H1 (cell line): ENCODE data around the gene PNLIP. TPM values are rescaled to one million over a fixed set of nuclear protein-coding genes. Genes with fewer than 3 reads are reported as not detected.

Experiments used
- CTCF ChIA-PET: fragments of 300-600 bp; sonication (Branson Sonifier 250); formaldehyde crosslinking; loops from one replicate; lab custom pipeline; 2021; ENCODE audit not compliant: partially characterized antibody; lab: Charles Lee
- POLR2A ChIA-PET: fragments of 300-600 bp; sonication (Branson Sonifier 250); formaldehyde crosslinking; loops from one replicate; lab custom pipeline; 2021; ENCODE audit warnings: inconsistent platforms; ENCODE audit not compliant: partially characterized antibody; lab: Charles Lee
- DNase-seq, 2 experiments: peaks; one replicate each; pipeline versions ENCODE4 v3.0.0 to v3.0.0-alpha.2; 2010 to 2022; ENCODE audit warnings: low spot score in 2 of 2, low read depth in 1 of 2, mixed read lengths in 1 of 2
- FAIRE-seq: peaks from 2 replicates; lab custom pipeline; 2011; peaks lifted over from hg19 to GRCh38; lab: Jason Lieb, UNC
- H2AFZ ChIP-seq: 2 replicates; pipeline ENCODE4 v1.8.1; 2012; ENCODE audit warnings: low read length, inconsistent platforms
- H2AK5ac ChIP-seq: 2 replicates; pipeline ENCODE4 v1.6.1; 2013; ENCODE audit warnings: low read depth, low read length
- H2BK120ac ChIP-seq: replicated peaks from 2 replicates; pipeline ENCODE3; 2013; ENCODE audit warnings: low read depth, low read length, inconsistent platforms
- H2BK12ac ChIP-seq: 2 replicates; pipeline ENCODE4 v1.6.1; 2013; ENCODE audit warnings: low read depth, low read length
- H2BK15ac ChIP-seq: 2 replicates; pipeline ENCODE4 v1.6.1; 2013; ENCODE audit warnings: low read length
- H2BK20ac ChIP-seq: 2 replicates; pipeline ENCODE4 v1.6.1; 2013; ENCODE audit warnings: low read length
- H2BK5ac ChIP-seq: 2 replicates; pipeline ENCODE4 v1.6.1; 2013; ENCODE audit warnings: low read depth, low read length
- H3K14ac ChIP-seq: 2 replicates; pipeline ENCODE4 v1.6.1; 2013; ENCODE audit warnings: inconsistent platforms; ENCODE audit not compliant: insufficient read length
- H3K18ac ChIP-seq: 2 replicates; pipeline ENCODE4 v1.6.1; 2013; ENCODE audit warnings: low read length; ENCODE audit errors: extremely low read depth
- H3K23ac ChIP-seq: 2 replicates; pipeline ENCODE4 v1.6.1; 2013; ENCODE audit warnings: inconsistent platforms; ENCODE audit not compliant: insufficient read length
- H3K23me2 ChIP-seq: 2 replicates; pipeline ENCODE4 v1.6.1; 2013; ENCODE audit warnings: low read depth, low read length
- H3K27ac ChIP-seq: 2 replicates; pipeline ENCODE4 v1.6.1; 2011; ENCODE audit warnings: low read depth, low read length, inconsistent platforms
- H3K27me3 ChIP-seq, 4 experiments: replicated peaks in 1 of 4; 1 replicate in 1 of 4; 2 replicates in 3 of 4; pipeline versions ENCODE4 v1.6.1 to v1.8.1; 2011 to 2013; ENCODE audit warnings: low read length in 3 of 4, mild to moderate bottlenecking in 3 of 4, inconsistent platforms in 2 of 4, mixed read lengths in 2 of 4, moderate library complexity in 1 of 4; ENCODE audit not compliant: control insufficient read depth in 3 of 4, insufficient read depth in 3 of 4; ENCODE audit errors: extremely low read depth in 1 of 4
- H3K36me3 ChIP-seq, 4 experiments: 2 replicates each; pipeline versions ENCODE4 v1.6.1 to v1.8.1; 2011 to 2013; ENCODE audit warnings: mild to moderate bottlenecking in 4 of 4, low read length in 3 of 4, moderate library complexity in 2 of 4, control low read depth in 1 of 4, inconsistent platforms in 1 of 4; ENCODE audit not compliant: insufficient read depth in 4 of 4, control insufficient read depth in 2 of 4
- H3K4ac ChIP-seq: replicated peaks from 2 replicates; pipeline ENCODE3; 2013; ENCODE audit warnings: low read length, low read depth, mixed read lengths, inconsistent platforms; ENCODE audit not compliant: insufficient read length
- H3K4me1 ChIP-seq, 4 experiments: replicated peaks in 1 of 4; 1 replicate in 1 of 4; 2 replicates in 3 of 4; pipeline versions ENCODE4 v1.6.1 to v1.8.1; 2011 to 2013; ENCODE audit warnings: low read length in 3 of 4, inconsistent platforms in 2 of 4, mixed read lengths in 1 of 4; ENCODE audit not compliant: insufficient read depth in 4 of 4, control insufficient read depth in 3 of 4
- H3K4me2 ChIP-seq, 2 experiments: 2 replicates each; pipeline versions ENCODE4 v1.6.1 to v1.8.1; 2011 to 2013; ENCODE audit warnings: low read depth in 2 of 2, low read length in 2 of 2, control low read depth in 1 of 2, inconsistent platforms in 1 of 2, mild to moderate bottlenecking in 1 of 2; ENCODE audit not compliant: insufficient read depth in 1 of 2
- H3K4me3 ChIP-seq, 4 experiments: fragments of 200-600, 300-600 bp in 1 of 4; sonication (generic), shearing (Covaris generic), sonication (Bioruptor Twin) in 1 of 4; 2 replicates each; pipeline versions ENCODE4 v1.5.1 to v1.8.1; 2011 to 2016; ENCODE audit warnings: low read length in 4 of 4, low read depth in 3 of 4, control low read depth in 2 of 4, inconsistent platforms in 2 of 4, mild to moderate bottlenecking in 2 of 4, mixed read lengths in 1 of 4, moderate library complexity in 1 of 4; ENCODE audit not compliant: insufficient read depth in 2 of 4; ENCODE audit errors: extremely low read depth in 1 of 4
- H3K56ac ChIP-seq: replicated peaks from 2 replicates; pipeline ENCODE3; 2013; ENCODE audit warnings: low read depth, mild to moderate bottlenecking, mixed read lengths, low read length, inconsistent platforms; ENCODE audit not compliant: insufficient read length
- H3K79me1 ChIP-seq: 2 replicates; pipeline ENCODE4 v1.6.1; 2013; ENCODE audit warnings: low read depth, low read length, control low read depth
- H3K79me2 ChIP-seq, 2 experiments: 2 replicates each; pipeline versions ENCODE4 v1.6.1 to v1.8.1; 2012 to 2013; ENCODE audit warnings: low read length in 2 of 2, mild to moderate bottlenecking in 2 of 2, inconsistent platforms in 1 of 2; ENCODE audit not compliant: insufficient read depth in 2 of 2, control insufficient read depth in 1 of 2
- H3K9ac ChIP-seq, 4 experiments: replicated peaks in 1 of 4; 1 replicate in 1 of 4; 2 replicates in 3 of 4; pipeline versions ENCODE4 v1.6.1 to v1.8.1; 2011 to 2013; ENCODE audit warnings: low read depth in 3 of 4, low read length in 3 of 4, control low read depth in 2 of 4, mild to moderate bottlenecking in 2 of 4, moderate library complexity in 2 of 4, inconsistent platforms in 1 of 4; ENCODE audit errors: extremely low read depth in 1 of 4
- H3K9me3 ChIP-seq, 2 experiments: 2 replicates each; pipeline versions ENCODE4 v1.6.1 to v1.8.1; 2012 to 2013; ENCODE audit warnings: mild to moderate bottlenecking in 2 of 2, moderate library complexity in 2 of 2, control low read depth in 1 of 2, inconsistent platforms in 1 of 2, low read depth in 1 of 2, low read length in 1 of 2, mixed read lengths in 1 of 2; ENCODE audit not compliant: insufficient read depth in 2 of 2
- H4K20me1 ChIP-seq, 2 experiments: replicated peaks in 1 of 2; 2 replicates each; pipeline versions ENCODE3 to v1.8.1; 2011 to 2013; ENCODE audit warnings: inconsistent platforms in 2 of 2, low read length in 2 of 2, mild to moderate bottlenecking in 1 of 2; ENCODE audit not compliant: insufficient read depth in 2 of 2, control insufficient read depth in 1 of 2
- H4K5ac ChIP-seq: 2 replicates; pipeline ENCODE4 v1.6.1; 2013; ENCODE audit warnings: low read length, low read depth, mixed read lengths, inconsistent platforms; ENCODE audit not compliant: insufficient read length
- H4K8ac ChIP-seq: 2 replicates; pipeline ENCODE4 v1.8.0; 2013; ENCODE audit warnings: mild to moderate bottlenecking, moderate library complexity, low read length, inconsistent platforms; ENCODE audit not compliant: insufficient read depth; ENCODE audit errors: extremely low read depth
- H4K91ac ChIP-seq: replicated peaks from 2 replicates; pipeline ENCODE3; 2013; ENCODE audit warnings: low read length, mixed read lengths, inconsistent platforms; ENCODE audit not compliant: insufficient read length
- ATF2 ChIP-seq: IDR thresholded peaks from 2 replicates; pipeline ENCODE4 v1.6.1; 2012; ENCODE audit warnings: low read length, inconsistent platforms
- ATF3 ChIP-seq: IDR thresholded peaks from 2 replicates; pipeline ENCODE4 v1.6.1; 2011; ENCODE audit warnings: low read depth, mild to moderate bottlenecking, low read length; ENCODE audit not compliant: insufficient read depth
- BCL11A ChIP-seq, 2 experiments: IDR thresholded peaks; one replicate each; pipeline ENCODE4 v1.6.1; 2011; ENCODE audit warnings: low read depth in 2 of 2, low read length in 2 of 2, mild to moderate bottlenecking in 2 of 2
- JUN ChIP-seq: IDR thresholded peaks from 2 replicates; pipeline ENCODE4 v1.6.1; 2011; ENCODE audit warnings: low read depth, mild to moderate bottlenecking, improper control_type of control experiment, low read length
- KDM1A ChIP-seq: fragments of 200-600, 300-600 bp; sonication (generic); IDR thresholded peaks from 2 replicates; pipeline ENCODE4 v1.7.1; 2016; ENCODE audit warnings: mild to moderate bottlenecking, low read length, borderline replicate concordance
- PHF8 ChIP-seq: fragments of 200-600 bp; sonication (generic); conservative IDR thresholded peaks from 2 replicates; pipeline ENCODE4 v1.7.1; 2012; ENCODE audit warnings: low read depth, mild to moderate bottlenecking, inconsistent platforms, low read length, moderate library complexity
- SAP30 ChIP-seq: fragments of 300-600 bp; sonication (generic); IDR thresholded peaks from 2 replicates; pipeline ENCODE4 v1.7.1; 2012; ENCODE audit warnings: low read length, moderate library complexity, mild to moderate bottlenecking, inconsistent platforms; ENCODE audit not compliant: insufficient read depth, insufficient replicate concordance
- SIX5 ChIP-seq: IDR thresholded peaks from 2 replicates; pipeline ENCODE4 v1.6.1; 2011; ENCODE audit warnings: mild to moderate bottlenecking, low read depth, low read length
- TCF12 ChIP-seq: IDR thresholded peaks from 2 replicates; pipeline ENCODE4 v1.6.1; 2011; ENCODE audit warnings: low read depth, mild to moderate bottlenecking, low read length
- WGBS, 2 experiments: shearing (Covaris generic) in 1 of 2; methylation state at CpG; one replicate each; pipeline versions ENCODE4 v1.1.6 to v1.1.7; 2013 to 2015; ENCODE audit warnings: low lambda C conversion rate in 2 of 2, mixed read lengths in 2 of 2, inconsistent platforms in 1 of 2, low coverage in 1 of 2, missing lambda C conversion rate in 1 of 2; ENCODE audit not compliant: insufficient replicate concordance in 2 of 2, insufficient coverage in 1 of 2, insufficient read length in 1 of 2; ENCODE audit errors: extremely low coverage in 1 of 2, missing lambda C conversion rate in 1 of 2; 5-methylcytosine and 5-hydroxymethylcytosine counted together
- polyA plus RNA-seq, 7 experiments: library from polyadenylated mRNA; depleted of rRNA in 3 of 7; stranded (reverse) in 5 of 7; unstranded in 2 of 7; fragments of >200 nt in 5 of 7; fragments of 200-250 nt in 2 of 7; gene quantifications; 1 replicate in 5 of 7; 2 replicates in 1 of 7; 4 replicates in 1 of 7; pipeline versions ENCODE4 v1.2.1 to v1.2.3, GENCODE V29; 2011 to 2013; ENCODE audit warnings: missing spikeins in 2 of 7, mixed read lengths in 2 of 7
- total RNA-seq: library from RNA; stranded (reverse); fragmentation: NEBNext Ultra II Directional; extraction: Animal tissue kit (Norgen Biotek cat#: 25700); gene quantifications from 2 replicates; pipeline ENCODE4 v1.2.1, GENCODE V29; 2021

Gene PNLIP
- total and polyA plus RNA-seq, 2 of the 8 experiments (the other 6 are each of a cell fraction or from before 2014, with no cell fraction given): not detected

GRCh38 chr10:116590590-116591444 is 45.1 kb downstream of the PNLIP start, which contains the start of gene PNLIPRP1:
Gene PNLIPRP1 (plus strand): TSS chr10:116590959. CDS start chr10:116591130, 171 bp downstream.
- 92% methylated on average over 9 of the region's 9 CpGs; no CpG with 5 or more reads in 1 of the 2 experiments for WGBS, 2 experiments
- H3K23me2 ChIP-seq: no peaks in the 10 kb centered on the region
- no peak within 1 kb of the TSS for H4K5ac ChIP-seq
- CTCF ChIA-PET: interaction anchor here (0.6 to 1.0 kb wide), 4 partner anchors 37 to 196 kb away, joined by 3 read pairs; no protein-coding TSS in a partner anchor
- no peak within 1 kb of the TSS for H3K18ac ChIP-seq
- no peaks in the 10 kb centered on the region for H3K4me1 ChIP-seq
- H2AFZ ChIP-seq: no peak within 1 kb of the TSS
- no peak within 1 kb of the TSS for H3K14ac ChIP-seq
- no peaks in the 10 kb centered on the region for H3K79me1 ChIP-seq
- DNase-seq (no peak), FAIRE-seq (no peak)
- H3K4ac ChIP-seq: no peak within 1 kb of the TSS
- no peak within 1 kb of the TSS for H2BK120ac ChIP-seq
- no peak within 1 kb of the TSS for H2BK20ac ChIP-seq
- no peaks in the 10 kb centered on the region for H4K20me1 ChIP-seq
- no peaks in the 10 kb centered on the region for H3K27me3 ChIP-seq
- POLR2A ChIA-PET: no interaction called here
- no peak within 1 kb of the TSS for H3K4me2 ChIP-seq
- no peak within 1 kb of the TSS for H3K56ac ChIP-seq
- H2BK12ac ChIP-seq: no peak within 1 kb of the TSS
- no peak within 1 kb of the TSS for H3K4me3 ChIP-seq
- H3K23ac ChIP-seq: no peak within 1 kb of the TSS
- no peak within 1 kb of the TSS for H2BK5ac ChIP-seq
- H2AK5ac ChIP-seq: no peak within 1 kb of the TSS
- H2BK15ac ChIP-seq: no peak within 1 kb of the TSS
- H3K9ac ChIP-seq: no peak within 1 kb of the TSS
- H4K91ac ChIP-seq: no peak within 1 kb of the TSS
- no peaks in the 10 kb centered on the region for H3K36me3 ChIP-seq
- no peak within 1 kb of the TSS; the same call in 1 of the 2 replicates for H4K8ac ChIP-seq
- H3K27ac ChIP-seq: no peak within 1 kb of the TSS
- H3K9me3 ChIP-seq: 0 out of 4 replicates have a peak, but pooled peaks cover 0 to 2% of the 10 kb centered on the region in 2 experiments
- no peaks in the 10 kb centered on the region for H3K79me2 ChIP-seq
- TF ChIP-seq BCL11A (IDR thresholded peaks at IDR 0.05; ENCODE audit: low read depth in 2 of 2, low read length in 2 of 2) (no peak), ATF2 (no peak), PHF8 (no peak), SAP30 (no peak), SIX5 (no peak), TCF12 (no peak), KDM1A (no peak), ATF3 (no peak), JUN (no peak)
